Suprapubic skin (tissue), 4 donors: ENCODE measurements around the gene GAS2L2. TPM values are rescaled to one million over a fixed set of nuclear protein-coding genes. Genes with fewer than 3 reads are reported as not detected.
A peak's percentile ranks its signal among the peaks of the same experiment; 100 is the strongest.

Source experiments
- DNase-seq, 2 donors: peaks; one replicate each; pipeline ENCODE4 v3.0.0-alpha.2; 2019; ENCODE audit warnings: low spot score in 2 of 2
- H3K27ac ChIP-seq: fragments of 200-600 bp; sonication (generic); one replicate; pipeline ENCODE4 v1.5.1; 2019
- H3K27me3 ChIP-seq: fragments of 200-600 bp; sonication (generic); one replicate; pipeline ENCODE4 v1.5.1; 2019
- H3K36me3 ChIP-seq: fragments of 200-600 bp; sonication (generic); one replicate; pipeline ENCODE4 v1.5.1; 2019
- H3K4me1 ChIP-seq: fragments of 200-600 bp; sonication (generic); one replicate; pipeline ENCODE4 v1.5.1; 2019
- H3K4me3 ChIP-seq: fragments of 200-600 bp; sonication (generic); one replicate; pipeline ENCODE4 v1.5.1; 2019; ENCODE audit warnings: mild to moderate bottlenecking
- H3K9me3 ChIP-seq: fragments of 200-600 bp; sonication (generic); one replicate; pipeline ENCODE4 v1.5.1; 2019
- EP300 ChIP-seq: sonication (generic); formaldehyde crosslinking; IDR thresholded peaks from one replicate; pipeline ENCODE4 v1.6.1; 2017; ENCODE audit warnings: antibody characterized with exemption
- POLR2A ChIP-seq, 2 donors: fragments of 450-650 bp; IDR thresholded peaks; one replicate each; pipeline ENCODE4 v1.6.1; 2017; ENCODE audit warnings: antibody characterized with exemption in 2 of 2, mild to moderate bottlenecking in 2 of 2, moderate library complexity in 2 of 2
- POLR2AphosphoS5 ChIP-seq, 3 donors: sonication (generic); formaldehyde crosslinking; IDR thresholded peaks; one replicate each; pipeline ENCODE4 v1.6.1; 2017; ENCODE audit warnings: antibody characterized with exemption in 3 of 3
- WGBS: methylation state at CpG from one replicate; pipeline ENCODE4 v1.1.5; 2018; 5-methylcytosine and 5-hydroxymethylcytosine counted together
- total RNA-seq, 4 donors: library from RNA; depleted of rRNA; stranded (reverse); fragments of >200 nt; gene quantifications; one replicate each; pipeline ENCODE4 v1.1.0, GENCODE V29; 2016
- TF ChIP-seq, protein P1 (sequence below), 2 donors: fragments of 200-600 bp in 1 of 2; fragments of 450-650 bp in 1 of 2; sonication (generic) in 1 of 2; IDR thresholded peaks; one replicate each; pipeline ENCODE4 v1.5.1; 2016 to 2019; ENCODE audit warnings: antibody characterized with exemption in 2 of 2, mild to moderate bottlenecking in 1 of 2, moderate library complexity in 1 of 2

GAS2L2 gene
- total RNA-seq, 4 donors from 2014 or later = 0.24 to 0.49 TPM; not detected in 2

DNA sequence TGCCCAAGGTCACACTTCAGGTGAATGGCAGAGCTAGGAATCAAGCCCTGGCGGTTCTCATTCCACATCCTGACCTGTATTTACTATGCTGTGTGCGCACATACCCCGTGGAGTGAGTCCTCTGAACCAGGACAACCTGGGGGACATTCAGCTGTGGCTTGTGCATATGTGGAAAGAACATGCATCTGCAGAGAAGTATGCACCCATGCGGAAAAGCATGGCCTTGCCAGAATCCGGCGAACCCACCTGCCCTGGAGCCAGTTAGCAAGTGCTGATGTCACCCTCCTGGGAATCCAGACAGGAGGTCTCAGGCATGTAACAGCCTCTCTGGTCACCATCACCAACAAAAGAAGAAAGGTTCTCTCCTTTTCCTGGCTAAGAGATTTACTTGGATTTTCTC lies 19.7 kb downstream of the GAS2L2 start:
- no peak for TF ChIP-seq POLR2A (IDR thresholded peaks at IDR 0.05)
- TF ChIP-seq POLR2AphosphoS5 (IDR thresholded peaks at IDR 0.05) = no peak
- TF ChIP-seq, protein P1, sequence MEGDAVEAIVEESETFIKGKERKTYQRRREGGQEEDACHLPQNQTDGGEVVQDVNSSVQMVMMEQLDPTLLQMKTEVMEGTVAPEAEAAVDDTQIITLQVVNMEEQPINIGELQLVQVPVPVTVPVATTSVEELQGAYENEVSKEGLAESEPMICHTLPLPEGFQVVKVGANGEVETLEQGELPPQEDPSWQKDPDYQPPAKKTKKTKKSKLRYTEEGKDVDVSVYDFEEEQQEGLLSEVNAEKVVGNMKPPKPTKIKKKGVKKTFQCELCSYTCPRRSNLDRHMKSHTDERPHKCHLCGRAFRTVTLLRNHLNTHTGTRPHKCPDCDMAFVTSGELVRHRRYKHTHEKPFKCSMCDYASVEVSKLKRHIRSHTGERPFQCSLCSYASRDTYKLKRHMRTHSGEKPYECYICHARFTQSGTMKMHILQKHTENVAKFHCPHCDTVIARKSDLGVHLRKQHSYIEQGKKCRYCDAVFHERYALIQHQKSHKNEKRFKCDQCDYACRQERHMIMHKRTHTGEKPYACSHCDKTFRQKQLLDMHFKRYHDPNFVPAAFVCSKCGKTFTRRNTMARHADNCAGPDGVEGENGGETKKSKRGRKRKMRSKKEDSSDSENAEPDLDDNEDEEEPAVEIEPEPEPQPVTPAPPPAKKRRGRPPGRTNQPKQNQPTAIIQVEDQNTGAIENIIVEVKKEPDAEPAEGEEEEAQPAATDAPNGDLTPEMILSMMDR (IDR thresholded peaks at IDR 0.05) = no peak
- no peak for TF ChIP-seq EP300
- Histone ChIP-seq H3K36me3 (no peaks in the 10 kb centered on the region), H3K4me3 (no peak overlapping the region), H3K4me1 (peaks cover 14% of the 10 kb centered on the region), H3K9me3 (no peaks in the 10 kb centered on the region), H3K27ac (no peak overlapping the region), H3K27me3 (no peaks in the 10 kb centered on the region)
- DNase-seq = peak in 1 of 2 donors; percentile 39
- WGBS = 70% methylated on average over 6 of the region's 6 CpGs

DNA sequence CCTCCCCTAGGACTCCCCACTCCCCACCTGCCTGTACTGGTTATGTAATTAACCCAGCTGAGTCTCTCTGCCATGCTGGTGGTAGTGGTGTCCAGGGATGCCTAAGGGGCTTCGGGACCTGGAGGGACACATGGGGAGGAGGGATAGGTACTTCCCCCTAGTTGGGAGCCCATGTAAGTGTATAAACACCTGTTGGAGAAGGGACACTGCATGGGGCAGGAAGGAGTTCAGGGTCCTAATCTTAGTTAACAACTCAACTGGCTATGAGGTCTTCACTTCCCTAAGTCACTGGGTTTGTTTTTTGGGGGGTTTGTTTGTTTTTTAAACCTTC lies 20.3 kb downstream of the GAS2L2 start:
- no peak for TF ChIP-seq POLR2AphosphoS5 (IDR thresholded peaks at IDR 0.05)
- no peak for TF ChIP-seq POLR2A (IDR thresholded peaks at IDR 0.05)
- TF ChIP-seq, protein P1 (IDR thresholded peaks at IDR 0.05) = no peak
- TF ChIP-seq EP300 = no peak

GRCh38 chr17:35731917-35732805 lies 20.9 kb downstream of the GAS2L2 start:
- DNase-seq = peak in 1 of 2 donors; percentile 59
- Histone ChIP-seq H3K4me3 (peak overlapping the region; percentile 67), H3K27me3 (no peaks in the 10 kb centered on the region), H3K4me1 (peaks cover 14% of the 10 kb centered on the region), H3K9me3 (no peaks in the 10 kb centered on the region), H3K36me3 (no peaks in the 10 kb centered on the region), H3K27ac (no peak overlapping the region)
- 30% methylated on average over 17 of the region's 47 CpGs for WGBS
- TF ChIP-seq EP300 = no peak

More for the DNA sequence above, 20.3 kb downstream of the GAS2L2 start:
- Histone ChIP-seq H3K36me3 (no peaks in the 10 kb centered on the region), H3K9me3 (no peaks in the 10 kb centered on the region), H3K27me3 (no peaks in the 10 kb centered on the region), H3K27ac (no peak overlapping the region), H3K4me3 (no peak overlapping the region), H3K4me1 (peaks cover 14% of the 10 kb centered on the region)
- peak in 1 of 2 donors; percentile 39 for DNase-seq
- 78% methylated on average over 1 of the region's 1 CpG for WGBS

- no peaks in the 10 kb centered on the region for H3K27me3 ChIP-seq
- DNase-seq = no peak
- TF ChIP-seq, protein P1 (IDR thresholded peaks at IDR 0.05) = no peak
- TF ChIP-seq EP300 (no peak), POLR2AphosphoS5 (IDR thresholded peaks at IDR 0.05) (no peak), POLR2A (IDR thresholded peaks at IDR 0.05) (no peak)
Observed at GRCh38 chr17:35731239-35731916, 21.7 kb downstream of the GAS2L2 start, which contains the start of gene RASL10B. Gene RASL10B, plus strand, starts transcription at chr17:35731639. Its CDS starts 3,546 bp downstream, at chr17:35735185.

DNA sequence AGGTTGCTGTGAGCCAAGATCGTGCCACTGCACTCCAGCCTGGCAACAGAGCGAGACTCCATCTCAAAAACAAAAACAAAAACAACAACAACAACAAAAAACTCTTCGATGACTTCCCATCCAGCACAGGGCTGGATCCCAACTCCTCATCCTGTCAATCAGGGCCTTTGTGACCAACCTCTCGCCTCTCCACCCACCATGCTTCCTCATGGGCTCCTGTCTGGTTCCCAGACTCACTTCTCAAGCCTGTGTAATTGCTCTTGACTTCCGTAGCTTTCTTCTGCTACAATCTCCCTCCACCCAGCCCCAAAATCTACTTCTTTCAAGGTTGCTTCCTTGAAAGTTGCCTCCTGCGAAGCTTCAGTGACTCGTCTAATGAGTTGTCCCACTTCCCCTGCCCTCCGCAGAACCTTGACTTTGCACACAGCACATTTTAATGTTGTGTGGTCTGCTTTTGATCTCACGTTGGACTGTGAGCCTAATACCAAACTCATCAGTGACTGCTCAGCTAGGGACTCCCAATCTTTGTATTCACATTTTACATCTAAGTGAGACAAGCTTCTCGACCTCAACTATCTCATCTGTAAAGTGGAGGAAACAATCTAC lies 22.5 kb downstream of the GAS2L2 start:
- peaks cover 11% of the 10 kb centered on the region for H3K36me3 ChIP-seq
- WGBS = 89% methylated on average over 10 of the region's 10 CpGs
- DNase-seq = no peak
- no peak overlapping the region for H3K4me3 ChIP-seq
- H3K27me3 ChIP-seq = no peaks in the 10 kb centered on the region
- TF ChIP-seq POLR2A (IDR thresholded peaks at IDR 0.05) (no peak), POLR2AphosphoS5 (IDR thresholded peaks at IDR 0.05) (no peak), EP300 (no peak)
- TF ChIP-seq, protein P1 (IDR thresholded peaks at IDR 0.05) = no peak
- no peak overlapping the region for H3K27ac ChIP-seq
- peaks cover 14% of the 10 kb centered on the region for H3K4me1 ChIP-seq
- no peaks in the 10 kb centered on the region for H3K9me3 ChIP-seq

More at GRCh38 chr17:35731239-35731916, 21.7 kb downstream of the GAS2L2 start, which contains the start of gene RASL10B:
- Histone ChIP-seq H3K4me1 (peaks cover 14% of the 10 kb centered on the region), H3K27ac (no peak within 1 kb of the TSS), H3K36me3 (peaks cover 2% of the 10 kb centered on the region), H3K9me3 (no peaks in the 10 kb centered on the region), H3K4me3 (peak within 1 kb of the TSS; percentile 67)
- 10% methylated on average over 12 of the region's 44 CpGs for WGBS
